ENCODE results near the gene ABHD1.
"Not testable (repeated sequence)": the region's sequence is repeated elsewhere in the genome, so short reads cannot be mapped to it uniquely, and the experiment has no call there.

Gene ABHD1

GRCh38 chr2:27170581-27171337, 47.1 kb downstream of the ABHD1 start:
- DNase-seq (ENCODE audit: low spot score), result no peak

- no peak for DNase-seq (ENCODE audit: low spot score)
Measured at GRCh38 chr2:27171351-27171848, 47.8 kb downstream of the ABHD1 start.

- no peak for DNase-seq (ENCODE audit: low spot score)
Measured at GRCh38 chr2:27174638-27175037, 51.0 kb downstream of the ABHD1 start.

- no peak for DNase-seq (ENCODE audit: low spot score)
Measured at GRCh38 chr2:27175330-27175729, 51.7 kb downstream of the ABHD1 start.

- not testable (repeated sequence) for DNase-seq (ENCODE audit: low spot score)
Measured at GRCh38 chr2:27175781-27176180, 52.2 kb downstream of the ABHD1 start.

DNA sequence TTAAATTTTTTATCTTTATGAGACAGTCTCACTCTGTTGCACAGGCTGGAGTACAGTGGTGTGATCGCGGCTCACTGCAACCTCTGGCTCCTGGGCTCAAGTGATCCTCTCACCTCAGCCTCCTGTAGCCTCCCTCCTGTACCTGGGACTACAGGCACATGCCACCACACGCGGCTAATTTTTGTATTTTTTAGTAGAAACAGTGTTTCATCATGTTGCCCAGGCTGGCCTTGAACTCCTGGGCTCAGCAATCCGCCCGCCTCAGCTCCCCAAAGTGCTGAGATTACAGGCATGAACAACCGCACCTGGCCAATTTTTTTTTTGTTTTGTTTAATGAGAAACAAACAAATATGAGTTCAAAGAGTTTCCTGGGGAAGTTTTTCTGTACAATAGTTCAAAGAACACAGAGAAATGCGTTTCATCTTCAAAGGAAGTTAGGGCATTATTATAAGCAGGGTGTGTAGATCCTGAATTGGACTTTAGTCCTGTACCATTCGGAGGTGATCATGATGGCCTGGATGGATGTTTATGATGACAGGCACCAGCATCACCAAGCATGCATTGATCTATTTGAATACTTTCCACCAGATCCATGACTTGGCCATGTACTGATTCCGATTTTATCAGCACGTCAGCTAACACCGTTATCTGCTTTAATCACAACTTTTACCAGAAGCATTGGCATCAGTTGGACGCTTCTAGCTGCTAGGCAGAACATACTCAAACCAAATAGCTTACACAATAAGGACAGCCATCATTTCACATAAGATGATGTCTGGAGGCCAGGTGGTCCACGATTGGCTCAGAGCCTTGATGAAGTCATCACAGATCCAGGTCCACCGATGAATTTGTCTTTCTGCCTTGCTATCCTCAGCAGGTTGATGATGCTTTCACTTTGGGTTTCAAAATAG, 54.1 kb downstream of the ABHD1 start:
- DNase-seq (ENCODE audit: low spot score), result no peak

DNA sequence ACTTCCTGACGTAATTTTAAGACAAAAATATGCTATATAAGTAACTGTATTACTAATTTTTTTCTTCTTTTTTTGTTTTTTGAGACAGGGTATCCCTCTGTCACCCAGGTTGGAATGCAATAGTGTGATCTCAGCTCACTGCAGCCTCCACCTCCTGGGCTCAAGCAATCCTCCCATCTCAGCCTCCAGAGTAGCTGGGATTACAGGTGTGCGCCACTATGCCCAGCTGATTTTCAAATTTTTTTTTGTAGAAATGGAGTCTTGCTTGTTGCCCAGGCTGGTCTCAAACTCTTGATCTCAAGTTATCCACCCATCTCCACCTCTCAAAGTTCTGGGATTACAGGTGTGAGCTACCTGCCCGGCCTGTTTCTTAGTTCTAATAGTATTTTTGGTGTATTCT, 54.9 kb downstream of the ABHD1 start:
- DNase-seq (ENCODE audit: low spot score), result no peak

DNA sequence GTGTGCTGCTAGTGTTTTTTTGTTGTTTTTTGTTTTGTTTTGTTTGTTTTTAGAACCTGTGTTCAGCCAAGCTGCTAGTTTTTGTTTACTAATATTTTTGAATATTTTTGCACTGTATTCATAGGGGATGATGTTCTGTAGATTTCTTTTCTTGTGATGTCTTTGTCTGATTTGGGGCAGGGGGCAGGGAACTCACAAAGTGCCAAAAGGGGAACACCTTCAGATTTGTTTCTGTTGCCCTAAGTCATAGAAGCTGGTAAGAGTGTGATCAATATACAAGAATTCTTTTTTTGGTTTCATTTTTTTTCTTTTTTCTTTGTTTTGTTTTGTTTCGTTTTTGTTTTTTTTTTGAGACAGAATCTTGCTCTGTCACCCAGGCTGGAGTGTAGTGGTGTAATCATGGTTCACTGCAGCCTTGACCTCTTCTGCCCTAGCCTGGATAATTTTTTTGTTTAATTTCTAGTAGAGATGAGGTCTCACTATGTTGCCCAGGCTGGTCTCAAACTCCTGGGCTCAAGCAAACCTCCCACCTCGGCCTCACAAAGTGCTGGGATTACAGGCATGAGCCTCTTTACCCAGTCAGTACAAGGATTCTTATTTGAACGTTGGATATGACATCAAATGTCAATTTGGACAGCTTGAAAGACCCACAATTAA, 55.9 kb downstream of the ABHD1 start:
- no peak for DNase-seq (ENCODE audit: low spot score)

Measured in pons (tissue), 1 donor.